ENCODE results near the gene TTI1.

- TF ChIP-seq CTCF (IDR thresholded peaks at IDR 0.05) (no peak), POLR2AphosphoS5 (IDR thresholded peaks at IDR 0.05) (no peak)
Observed at GRCh38 chr20:38034961-38035360, 1.7 kb upstream of the TTI1 start.

Measured in stomach (tissue), 4 donors.